ENCODE results near the gene LYRM1.

LYRM1 gene

DNA sequence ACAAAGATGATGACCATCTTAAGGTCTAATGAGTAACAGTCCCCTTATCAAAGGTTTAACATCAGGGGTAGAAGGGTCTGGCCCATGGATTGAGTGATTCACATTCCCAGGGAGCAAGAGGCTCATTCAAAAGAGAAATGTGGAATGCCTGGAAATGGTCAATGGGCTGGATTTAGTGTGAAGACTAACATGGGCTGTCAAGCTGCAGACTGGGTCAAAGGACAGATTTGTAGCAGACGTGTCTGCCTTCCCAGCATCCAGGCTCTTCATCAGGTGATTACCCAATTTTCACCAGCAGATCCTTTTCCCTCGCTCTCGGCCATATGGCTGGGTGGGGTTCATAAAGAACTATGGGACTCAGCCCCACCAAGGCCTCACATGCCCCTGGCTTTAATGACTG, 27.2 kb upstream of the LYRM1 start:
- DNase-seq = no peak

DNA sequence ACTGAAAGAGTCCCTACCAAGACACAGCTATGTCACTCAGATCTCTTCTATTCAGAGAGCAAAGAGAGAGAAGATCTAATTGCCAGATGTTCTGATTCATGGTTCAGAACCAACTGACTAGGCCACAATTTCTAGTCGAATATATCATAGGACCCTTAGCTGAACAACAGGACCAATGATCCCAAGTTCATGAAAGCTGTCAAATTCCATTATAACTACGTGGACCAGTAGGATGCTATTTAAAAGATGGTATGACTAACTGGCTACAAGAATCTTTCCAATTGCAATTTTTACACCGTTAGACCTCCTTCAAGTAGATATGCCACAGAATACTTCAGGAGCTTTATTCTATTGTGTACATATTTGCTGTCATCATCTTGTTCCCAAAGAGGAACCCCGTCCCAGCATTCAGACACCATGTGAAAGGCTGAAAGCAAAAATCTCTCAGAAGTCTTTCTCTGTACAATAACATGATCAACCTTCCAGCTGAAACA, 26.4 kb upstream of the LYRM1 start:
- no peak for DNase-seq

DNA sequence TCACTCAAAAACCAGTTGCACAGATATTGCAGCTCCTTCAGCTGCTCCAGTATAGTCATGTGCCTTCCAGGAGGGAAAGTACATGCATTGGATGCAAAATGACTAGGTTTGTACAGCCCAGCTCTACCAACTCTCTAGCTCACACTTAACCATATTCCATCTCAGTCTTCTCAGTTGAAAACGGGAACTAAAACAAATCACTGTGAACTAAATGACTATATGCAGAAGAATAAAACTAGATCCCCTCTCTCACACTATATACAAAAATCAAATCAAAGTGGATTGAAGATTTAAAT, 25.3 kb upstream of the LYRM1 start:
- no peak for DNase-seq

DNA sequence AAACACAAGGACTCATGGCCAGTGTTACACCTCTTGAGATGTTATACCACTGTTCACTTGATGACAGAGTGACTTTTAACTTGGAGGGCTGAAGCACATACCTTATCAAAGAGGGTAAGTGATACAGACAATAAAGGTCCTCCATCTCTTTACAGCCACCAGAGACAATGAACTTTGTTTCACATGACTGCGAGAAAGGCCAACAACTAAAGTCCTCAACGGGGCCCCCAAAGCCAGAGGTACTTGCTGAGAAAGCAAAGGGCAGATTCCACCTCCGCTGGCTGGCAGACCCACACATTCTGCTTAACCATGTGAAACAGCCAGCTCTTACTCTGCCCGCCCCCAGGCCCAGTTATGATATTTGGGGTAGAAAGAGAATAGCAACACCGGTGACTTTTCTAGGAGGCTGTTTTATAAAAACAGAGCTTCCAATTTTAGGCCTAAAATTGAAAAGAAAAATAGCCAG, 21.9 kb upstream of the LYRM1 start:
- no peak for DNase-seq

DNA sequence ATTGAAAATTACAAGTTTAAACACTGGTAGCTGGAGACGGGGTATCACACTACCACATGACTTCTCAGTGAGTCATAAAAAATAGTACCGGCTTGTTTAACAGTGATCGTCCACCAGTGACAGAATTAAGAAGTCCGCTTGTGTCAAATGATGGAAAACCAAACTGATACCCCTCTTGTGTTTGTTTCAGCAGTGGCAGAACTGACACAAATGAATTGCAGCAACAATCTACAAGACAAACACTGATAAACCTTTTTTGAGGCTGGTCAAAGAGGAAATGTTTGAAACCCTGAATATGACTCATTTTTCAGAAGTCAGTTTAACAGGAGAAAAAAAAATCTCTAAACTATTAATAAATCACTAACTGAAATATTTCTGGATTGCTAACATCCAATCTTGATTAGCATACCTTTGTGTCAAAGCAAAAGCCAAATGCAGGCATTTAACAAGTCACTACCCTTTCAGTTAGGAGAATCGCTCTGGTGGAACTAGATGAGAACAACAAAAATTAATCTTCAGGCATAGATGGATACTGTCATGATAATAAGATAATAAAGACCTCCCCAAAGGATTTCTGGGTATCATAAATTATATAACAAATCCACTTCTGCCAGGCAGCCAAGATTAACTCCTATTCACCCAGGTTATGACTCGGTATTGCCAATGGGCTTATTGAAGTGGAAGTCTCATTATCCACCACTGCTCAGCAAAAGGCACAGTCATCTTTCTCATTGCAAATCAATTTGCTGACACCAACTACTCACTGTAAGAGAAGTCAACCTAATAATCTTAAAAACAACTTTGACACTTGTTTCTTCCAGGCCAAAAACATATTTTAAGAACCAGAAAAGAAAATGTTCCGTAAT, 21.2 kb upstream of the LYRM1 start:
- no peak for DNase-seq

DNA sequence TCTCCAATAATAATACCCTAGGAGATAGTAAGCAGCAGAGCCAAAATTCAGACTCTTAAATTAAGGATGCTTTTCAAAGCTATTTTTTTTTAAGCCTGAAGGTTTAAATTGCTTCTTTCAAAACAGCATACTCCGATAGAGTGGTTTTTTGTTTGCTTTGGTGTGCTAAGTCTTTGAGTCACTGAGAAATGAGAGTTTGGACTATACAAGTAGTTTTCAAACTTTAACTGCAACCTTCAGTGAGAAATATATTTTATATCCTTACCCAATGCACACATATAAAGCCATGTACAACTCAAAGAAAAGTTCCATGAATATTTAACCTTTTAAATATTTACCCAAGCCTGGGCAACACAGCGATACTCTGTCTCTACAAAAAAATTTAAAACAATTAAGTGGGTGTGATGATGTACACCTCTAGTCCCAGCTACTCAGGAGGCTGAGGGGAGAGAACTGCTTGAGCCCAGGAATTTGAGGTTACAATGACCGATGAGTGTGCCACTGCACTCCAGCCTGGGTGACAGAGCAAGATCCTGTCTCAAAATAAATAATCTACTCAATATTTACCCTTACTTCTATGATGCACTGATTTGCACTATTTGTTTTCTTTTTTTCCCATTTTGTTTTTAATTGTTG, 19.6 kb upstream of the LYRM1 start:
- no peak for DNase-seq

DNA sequence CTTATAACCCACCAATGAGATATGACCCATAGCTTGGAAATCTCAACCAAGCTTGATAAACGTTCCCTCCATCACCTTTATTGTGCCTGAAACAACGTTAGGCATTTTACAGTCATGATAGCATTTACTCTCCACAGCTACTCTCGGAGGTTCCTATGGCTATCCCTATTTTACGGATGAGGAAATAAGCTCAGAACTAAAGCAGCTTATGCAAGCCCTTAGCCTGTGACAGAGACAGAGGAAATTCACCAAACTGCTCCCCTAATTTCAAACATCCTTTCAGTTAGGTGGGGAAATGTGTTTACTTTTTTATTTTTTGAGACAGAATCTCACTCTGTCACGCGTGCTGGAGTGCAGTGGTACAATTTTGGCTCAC, 19.1 kb upstream of the LYRM1 start:
- no peak for DNase-seq

DNA sequence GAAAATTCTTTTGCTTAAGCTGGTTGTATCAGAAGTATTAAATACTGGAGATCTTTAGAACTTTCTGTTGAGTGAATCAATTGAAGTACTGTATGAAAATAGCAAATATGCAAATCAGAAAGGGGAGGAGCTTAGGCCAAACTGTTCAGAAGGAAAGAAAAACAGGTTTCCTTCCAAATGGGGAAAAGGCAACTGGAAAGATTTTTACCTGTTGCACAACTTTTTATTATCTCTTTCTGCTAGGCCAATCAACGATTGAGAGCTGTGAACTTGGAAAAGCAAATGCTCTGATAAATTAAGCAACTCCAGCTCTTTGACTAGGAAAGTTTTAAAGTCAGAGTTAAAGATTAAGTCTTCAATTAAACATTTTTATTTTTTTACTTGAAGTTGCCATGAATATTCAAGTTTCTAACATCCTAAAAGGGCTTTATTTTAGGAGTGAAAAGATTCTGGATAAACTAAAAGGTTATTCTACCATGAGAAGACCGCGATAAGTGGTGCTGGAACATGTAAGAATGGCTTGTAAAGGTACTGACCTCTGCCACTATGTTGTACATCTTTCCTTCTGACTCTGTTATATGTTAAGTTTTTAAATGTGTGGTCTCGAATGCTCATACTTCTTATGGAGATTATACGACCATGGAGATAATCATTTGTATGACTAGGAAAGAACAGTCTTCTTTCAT, 16.9 kb upstream of the LYRM1 start:
- no peak for DNase-seq

DNA sequence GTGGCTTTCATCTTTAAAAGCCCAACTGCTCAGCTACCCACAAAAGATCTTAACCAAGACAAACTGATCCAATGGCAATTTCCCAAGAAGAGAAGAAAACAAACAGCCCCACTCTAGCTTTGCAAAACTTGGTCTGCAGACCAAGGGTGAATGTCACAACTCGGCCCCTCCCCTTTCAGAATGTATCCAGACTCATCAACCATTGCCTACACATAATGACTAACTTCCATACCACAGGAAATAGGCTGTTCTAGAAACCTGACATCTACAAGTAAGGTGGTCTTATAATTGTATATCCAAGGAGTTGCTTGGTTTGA, 16.4 kb upstream of the LYRM1 start:
- no peak for DNase-seq

DNA sequence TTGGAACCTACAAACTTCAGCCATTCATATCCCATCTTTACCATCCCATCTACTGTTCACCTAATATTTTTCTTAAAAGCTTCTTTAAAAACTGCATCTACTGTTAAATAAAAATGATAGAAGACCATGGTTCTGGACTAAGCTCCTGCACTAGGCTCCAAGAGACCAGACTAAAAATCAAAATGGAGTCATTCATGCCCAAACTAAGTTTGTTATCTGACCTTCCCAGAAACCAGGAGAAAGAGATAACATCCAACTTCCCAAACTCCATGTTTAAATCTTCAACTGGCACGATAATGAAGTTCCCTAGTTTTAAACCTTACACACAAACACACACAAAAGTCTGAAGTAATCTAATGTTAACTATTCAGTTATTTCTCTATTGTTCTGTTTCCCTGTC, 14.3 kb upstream of the LYRM1 start:
- DNase-seq = no peak

DNA sequence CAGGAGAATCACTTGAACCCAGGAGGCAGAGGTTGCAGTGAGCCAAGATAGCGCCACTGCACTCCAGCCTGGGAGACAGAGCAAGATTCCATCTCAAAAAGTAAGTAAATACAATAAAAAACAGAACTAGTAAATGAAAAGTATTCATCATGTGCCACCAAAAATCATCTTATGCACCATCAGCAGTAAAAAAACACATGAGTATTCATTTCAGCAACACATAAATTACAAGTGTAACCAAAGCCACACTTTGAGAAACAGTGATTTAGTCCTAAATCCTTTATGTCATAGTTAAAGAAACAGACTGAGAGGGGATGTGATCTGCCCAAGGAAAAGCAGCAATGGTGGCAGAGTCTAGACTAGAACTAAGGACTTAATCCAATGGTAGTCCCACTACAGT, 13.4 kb upstream of the LYRM1 start:
- DNase-seq = no peak

DNA sequence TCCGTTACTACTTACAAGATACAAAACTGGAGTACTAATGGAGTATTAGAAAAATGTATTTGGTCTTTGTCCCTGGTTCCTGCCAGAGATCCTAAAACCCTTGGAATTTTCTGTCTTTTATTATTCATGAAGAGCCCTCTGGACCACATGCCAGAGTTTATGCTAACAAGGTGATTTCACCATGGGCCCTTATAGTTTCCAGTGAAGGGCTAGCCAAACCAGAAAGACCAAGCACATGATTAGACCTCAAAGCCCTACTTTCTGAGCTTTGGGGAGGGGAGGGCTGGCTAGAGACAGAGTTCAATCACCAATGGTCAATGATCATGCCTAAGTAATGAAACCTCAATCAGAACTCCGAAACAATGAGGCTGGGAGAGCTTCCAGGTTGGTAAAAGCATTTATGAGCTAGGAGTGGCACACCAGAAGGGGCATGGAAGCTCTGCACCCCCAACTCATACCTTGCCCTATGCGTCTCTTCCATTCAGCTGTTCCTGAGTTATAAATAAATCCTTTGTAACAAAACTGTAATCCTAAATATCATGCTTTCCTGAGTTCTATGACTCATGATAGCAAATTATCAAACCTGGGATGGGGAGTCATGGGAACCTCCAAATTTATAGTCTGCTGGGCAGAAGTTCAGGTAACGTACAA, 10.8 kb upstream of the LYRM1 start:
- DNase-seq = no peak

DNA sequence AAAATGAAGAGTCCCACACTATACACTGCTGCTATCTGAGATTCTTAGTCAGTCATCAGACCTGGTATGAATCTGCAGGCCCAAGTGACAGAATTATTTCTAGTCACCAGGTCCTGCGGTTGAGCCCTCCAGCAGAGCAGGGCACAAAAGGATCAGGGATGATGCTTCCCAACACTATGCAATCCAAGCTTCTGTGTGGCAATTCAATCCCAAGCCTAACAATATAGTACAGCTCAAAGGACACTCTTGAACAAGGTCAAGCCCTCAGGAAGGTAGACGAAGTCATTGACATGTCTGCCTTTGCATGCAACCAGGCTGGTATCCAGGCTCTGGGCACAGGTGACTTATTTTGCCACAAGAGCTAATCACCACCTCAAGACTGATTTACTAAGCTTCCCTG, 6.2 kb upstream of the LYRM1 start:
- DNase-seq = no peak

DNA sequence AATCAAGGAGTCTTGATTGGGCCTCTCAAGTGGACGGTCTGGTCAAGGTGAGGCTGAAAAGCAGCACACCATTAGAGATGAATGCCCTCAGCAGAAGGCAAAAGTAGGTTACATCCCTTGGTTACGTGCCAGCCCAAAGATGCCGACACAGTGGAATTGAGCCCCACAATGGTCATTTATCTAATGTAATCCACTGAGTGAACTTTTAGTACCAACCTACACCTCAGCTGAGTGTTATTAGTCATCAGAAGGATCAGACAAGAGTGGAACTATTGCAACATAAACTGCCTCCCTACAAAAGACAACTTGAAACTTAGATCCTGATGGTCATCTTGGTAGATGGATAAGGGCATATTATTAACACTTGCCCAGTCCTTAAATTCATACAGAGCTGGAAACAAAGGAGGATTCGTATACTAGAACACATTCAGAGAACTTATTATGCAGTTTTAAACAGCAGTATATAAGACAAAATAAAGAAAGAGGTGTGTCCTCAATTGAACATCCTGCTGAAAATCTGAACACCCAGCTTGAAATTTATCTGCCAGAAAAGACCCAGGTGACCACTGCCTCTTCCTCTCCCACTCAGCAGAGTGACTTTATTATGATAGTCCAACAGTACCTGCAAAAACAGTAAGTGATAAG, 3.2 kb upstream of the LYRM1 start:
- no peak for DNase-seq

DNA sequence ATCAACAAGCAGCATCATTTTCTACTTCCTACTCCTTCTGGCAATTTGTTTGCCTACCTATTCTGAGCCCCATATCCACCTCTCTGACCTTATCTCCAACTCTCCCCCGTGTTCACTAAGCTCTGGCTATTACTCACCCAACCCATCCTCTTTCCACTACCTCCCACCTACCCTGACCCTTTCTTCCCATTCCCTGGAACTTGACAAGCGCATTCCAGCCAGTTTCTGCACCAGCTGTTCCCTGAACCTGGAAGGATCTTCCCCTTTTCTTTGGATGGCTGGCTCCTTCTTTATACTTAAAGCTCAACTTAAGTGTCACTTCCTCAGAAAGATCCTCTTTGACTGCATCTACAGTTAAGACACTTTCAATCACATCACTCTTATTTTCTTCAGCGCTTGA, 2.6 kb upstream of the LYRM1 start:
- DNase-seq = no peak

DNA sequence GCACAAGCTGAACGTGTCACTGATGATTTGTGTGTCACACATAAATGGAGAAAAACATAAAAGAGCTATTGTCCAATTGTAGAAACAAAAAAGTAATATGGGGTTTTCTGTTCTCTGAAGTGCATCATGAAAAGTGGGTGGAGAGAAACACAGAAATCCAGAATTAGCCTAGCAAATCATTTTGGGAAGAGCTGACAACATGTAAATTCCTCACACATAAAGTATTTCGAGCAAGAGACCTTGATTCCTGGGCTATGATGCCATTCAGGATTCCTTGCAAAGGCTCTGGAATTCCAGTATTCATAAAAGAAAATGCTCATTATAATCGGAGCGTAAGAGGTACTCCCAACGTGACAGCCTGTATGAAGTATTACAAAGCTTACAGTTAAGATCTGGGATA, 1.5 kb upstream of the LYRM1 start:
- no peak for DNase-seq

DNA sequence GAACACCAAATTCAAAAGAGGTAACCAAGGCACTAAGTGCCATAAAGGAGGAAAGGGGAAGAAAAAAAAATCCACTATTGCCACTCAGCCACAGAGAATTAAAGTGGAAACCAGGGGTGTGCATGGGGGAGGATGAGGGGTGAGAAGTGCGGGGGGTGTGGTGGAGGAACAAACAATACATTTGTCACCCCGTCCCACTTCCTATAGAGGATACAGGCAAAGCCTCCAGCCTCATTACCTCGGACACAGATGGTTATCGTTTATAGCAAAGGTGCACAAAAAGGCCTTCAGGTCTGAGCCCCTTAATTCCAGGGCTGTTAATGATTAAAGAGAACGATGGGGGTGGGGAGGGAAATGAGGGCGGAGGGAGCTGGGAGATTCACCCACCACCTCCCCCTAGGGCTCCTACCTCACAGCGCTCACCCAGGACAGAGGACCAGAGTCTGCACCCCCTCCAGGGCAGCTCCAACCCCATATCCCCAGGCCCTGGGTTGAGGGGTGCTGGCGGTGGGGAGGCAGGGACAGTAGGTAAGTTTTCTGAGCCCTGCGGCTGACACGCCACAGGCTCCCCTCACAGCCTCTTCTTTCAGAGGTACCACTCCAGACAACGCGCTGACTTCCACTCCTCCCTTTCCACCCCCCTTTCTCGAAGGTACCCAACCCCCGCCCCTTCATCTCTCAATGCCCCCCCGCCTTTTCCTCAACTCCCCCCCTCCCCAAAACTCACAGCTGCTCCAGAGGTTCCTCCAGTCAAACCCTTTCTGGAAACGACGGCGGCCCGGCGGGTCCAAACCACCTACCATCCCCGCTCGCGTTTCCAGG, 883 bp upstream of the LYRM1 start:
- no peak for DNase-seq

DNA sequence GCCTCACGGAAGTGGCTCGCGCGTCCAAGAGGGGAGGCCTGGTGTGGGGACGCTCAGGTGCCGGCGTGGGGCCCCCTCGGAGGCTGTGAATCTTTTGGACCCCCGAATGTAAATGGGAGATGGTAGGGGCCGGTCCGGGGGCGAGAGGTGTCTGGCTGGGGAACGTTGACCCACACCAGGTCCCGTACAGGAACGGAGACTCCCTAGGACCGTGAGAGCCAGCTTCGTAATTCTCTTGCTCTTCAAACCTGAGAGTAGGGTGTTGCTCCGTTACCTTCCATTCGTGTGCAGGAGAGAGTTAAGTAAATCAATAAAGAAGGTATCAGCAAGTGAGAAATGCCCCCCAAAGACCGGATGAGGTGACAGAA, 481 bp downstream of the LYRM1 start:
- DNase-seq = no peak

DNA sequence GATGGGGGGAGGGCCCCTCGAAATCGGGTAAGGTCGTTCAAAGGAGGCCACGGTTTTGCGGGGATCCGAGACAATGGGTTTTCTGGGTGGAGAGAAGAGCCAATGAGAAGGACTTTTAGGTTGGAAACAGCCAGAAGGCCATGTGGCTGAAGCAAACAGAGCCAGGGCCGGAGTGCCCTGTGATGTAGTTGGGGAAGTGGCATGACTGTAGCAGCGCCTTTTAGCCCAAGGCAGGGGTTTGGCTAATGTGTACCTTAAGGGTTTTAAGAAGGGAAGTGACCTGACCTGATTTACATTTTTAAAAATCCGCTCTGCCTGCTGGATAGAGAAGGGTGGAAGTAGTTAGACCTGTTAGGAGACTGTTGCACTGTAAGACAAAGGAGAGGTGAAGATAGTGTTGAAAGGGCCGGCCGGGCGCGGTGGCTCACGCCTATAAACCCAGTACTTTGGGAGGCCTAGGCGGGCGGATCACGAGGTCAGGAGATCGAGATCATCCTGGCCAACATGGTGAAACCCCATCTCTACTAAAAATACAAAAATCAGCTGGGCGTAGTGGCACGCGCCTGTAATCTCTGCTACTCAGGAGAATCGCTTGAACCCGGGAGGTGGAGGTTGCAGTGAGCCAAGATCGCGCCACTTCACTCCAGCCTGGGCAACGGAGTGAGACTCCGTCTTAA, 1.0 kb downstream of the LYRM1 start:
- DNase-seq = peak; percentile 8

DNA sequence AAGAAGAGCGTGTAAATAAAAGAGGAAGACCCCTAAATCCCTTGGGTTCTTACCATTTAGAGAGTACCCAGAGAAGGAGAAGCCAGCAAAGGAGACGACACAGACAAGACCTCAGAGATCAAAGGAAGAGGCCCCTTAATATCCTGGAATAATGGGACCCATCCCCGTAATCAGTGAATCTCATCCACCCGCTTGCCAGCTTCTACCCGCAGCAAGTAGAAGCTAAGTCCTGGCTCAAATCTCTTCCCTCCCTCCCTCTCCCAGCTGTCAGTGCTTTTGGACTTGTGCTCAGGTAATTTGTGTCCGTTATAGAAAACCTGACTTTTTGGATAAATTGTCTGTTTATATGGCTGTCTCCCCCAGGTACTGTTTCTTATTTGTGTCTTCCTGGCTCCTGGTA, 1.9 kb downstream of the LYRM1 start:
- no peak for DNase-seq

DNA sequence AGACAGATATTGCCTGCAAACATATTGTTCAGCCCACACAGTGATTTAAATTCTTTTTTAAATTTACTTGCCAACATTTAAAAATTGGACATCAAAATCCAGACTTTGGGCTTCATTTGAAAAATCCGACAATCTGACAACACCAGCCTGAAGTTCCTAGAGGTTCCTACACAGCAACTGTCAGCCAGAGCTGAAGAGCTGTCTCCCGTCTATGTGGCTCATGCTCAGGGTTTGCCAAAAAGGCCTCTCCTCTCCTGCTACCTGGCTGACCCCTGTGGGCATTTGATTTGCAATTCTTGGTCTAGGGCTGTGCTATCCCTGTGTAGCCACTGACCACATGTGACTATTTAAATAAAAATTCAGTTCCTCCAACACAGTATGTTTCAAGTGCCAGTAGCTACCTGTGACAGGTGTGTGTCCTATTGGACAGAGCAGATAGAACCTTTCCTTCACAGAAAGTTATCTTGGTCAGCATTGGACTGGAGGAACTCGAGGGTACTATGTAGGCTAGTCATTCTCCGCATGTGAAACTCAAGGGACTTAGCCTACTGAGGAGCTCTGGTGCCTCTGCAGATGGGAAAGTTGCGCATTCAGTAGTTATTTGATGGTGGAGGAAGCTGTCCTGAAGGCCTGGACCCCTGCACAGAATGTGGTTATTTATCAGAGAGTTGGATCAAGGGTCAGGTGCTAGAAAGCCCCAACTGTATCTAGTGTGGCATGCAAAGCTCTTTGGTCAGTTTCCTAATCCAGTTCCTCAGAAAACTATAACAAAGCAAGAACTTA, 2.7 kb downstream of the LYRM1 start:
- DNase-seq = no peak

Data from effector CD4-positive, alpha-beta T cell (primary cell).